Smooth muscle cell (in vitro differentiated cells): ENCODE results near the gene ANXA4. TPM values are rescaled to one million over a fixed set of nuclear protein-coding genes. Genes with fewer than 3 reads are reported as not detected.
A peak's percentile ranks its signal among the peaks of the same experiment; 100 is the strongest.

ENCODE experiments used
- DNase-seq: peaks from one replicate; lab custom pipeline; 2025; ENCODE audit not compliant: unreplicated experiment; lab: John Stamatoyannopoulos, UW
- H2AFZ ChIP-seq: fragments of 200-600 bp; sonication (generic); 2 replicates; pipeline ENCODE4 v1.6.0; 2016; ENCODE audit warnings: antibody characterized with exemption, low read depth, mild to moderate bottlenecking
- H3F3A ChIP-seq: fragments of 200-600 bp; sonication (generic); 2 replicates; pipeline ENCODE4 v1.6.0; 2017; ENCODE audit warnings: antibody characterized with exemption, low read depth
- H3K27ac ChIP-seq: fragments of 200-600 bp; sonication (generic); 2 replicates; pipeline ENCODE4 v1.5.1; 2016; ENCODE audit warnings: low read depth, mild to moderate bottlenecking
- H3K27me3 ChIP-seq: fragments of 200-600 bp; sonication (generic); 2 replicates; pipeline ENCODE4 v1.6.1; 2016; ENCODE audit warnings: low read depth, mild to moderate bottlenecking
- H3K36me3 ChIP-seq: fragments of 200-600 bp; sonication (generic); 2 replicates; pipeline ENCODE4 v1.5.1; 2016; ENCODE audit warnings: low read depth
- H3K4me1 ChIP-seq: fragments of 200-600 bp; sonication (generic); 2 replicates; pipeline ENCODE4 v1.5.1; 2016; ENCODE audit warnings: low read depth
- H3K4me2 ChIP-seq: fragments of 200-600 bp; sonication (generic); 2 replicates; pipeline ENCODE4 v1.6.0; 2016; ENCODE audit warnings: mild to moderate bottlenecking
- H3K4me3 ChIP-seq: fragments of 200-600 bp; sonication (generic); 2 replicates; pipeline ENCODE4 v1.5.1; 2016; ENCODE audit warnings: mild to moderate bottlenecking
- H3K79me2 ChIP-seq: fragments of 200-600 bp; sonication (generic); 2 replicates; pipeline ENCODE4 v1.6.0; 2016; ENCODE audit warnings: low read depth, mild to moderate bottlenecking
- H3K9ac ChIP-seq: fragments of 200-600 bp; sonication (generic); 2 replicates; pipeline ENCODE4 v1.6.0; 2016; ENCODE audit warnings: low read depth
- H3K9me3 ChIP-seq: fragments of 200-600 bp; sonication (generic); replicated peaks from 2 replicates; pipeline ENCODE4 v1.5.1; 2016; ENCODE audit warnings: low read depth
- H4K20me1 ChIP-seq: fragments of 200-600 bp; sonication (generic); 2 replicates; pipeline ENCODE4 v1.6.0; 2016; ENCODE audit warnings: low read depth
- WGBS: methylation state at CpG from one replicate; pipeline ENCODE4 v1.1.7; 2016; ENCODE audit warnings: low lambda C conversion rate; 5-methylcytosine and 5-hydroxymethylcytosine counted together
- polyA plus RNA-seq: library from polyadenylated mRNA; unstranded; fragments of >200 nt; fragmentation: Nextera tagmentation; extraction: Ambion mirVana; gene quantifications from 2 replicates; pipeline ENCODE4 v1.2.1, GENCODE V29; 2016
- total RNA-seq: library from RNA; depleted of rRNA; stranded (reverse); fragments of >200 nt; gene quantifications from 2 replicates; pipeline ENCODE4 v1.2.3, GENCODE V29; 2014
- TF ChIP-seq, protein P1 (sequence below): fragments of 200-600 bp; sonication (generic); IDR thresholded peaks from 2 replicates; pipeline ENCODE4 v1.5.1; 2017; ENCODE audit warnings: borderline replicate concordance, mild to moderate bottlenecking, antibody characterized with exemption; ENCODE audit not compliant: insufficient read depth, poor library complexity, severe bottlenecking

The ANXA4 gene
- total and polyA plus RNA-seq, 2 experiments from 2014 or later, result 14.7 to 32.8 TPM

DNA sequence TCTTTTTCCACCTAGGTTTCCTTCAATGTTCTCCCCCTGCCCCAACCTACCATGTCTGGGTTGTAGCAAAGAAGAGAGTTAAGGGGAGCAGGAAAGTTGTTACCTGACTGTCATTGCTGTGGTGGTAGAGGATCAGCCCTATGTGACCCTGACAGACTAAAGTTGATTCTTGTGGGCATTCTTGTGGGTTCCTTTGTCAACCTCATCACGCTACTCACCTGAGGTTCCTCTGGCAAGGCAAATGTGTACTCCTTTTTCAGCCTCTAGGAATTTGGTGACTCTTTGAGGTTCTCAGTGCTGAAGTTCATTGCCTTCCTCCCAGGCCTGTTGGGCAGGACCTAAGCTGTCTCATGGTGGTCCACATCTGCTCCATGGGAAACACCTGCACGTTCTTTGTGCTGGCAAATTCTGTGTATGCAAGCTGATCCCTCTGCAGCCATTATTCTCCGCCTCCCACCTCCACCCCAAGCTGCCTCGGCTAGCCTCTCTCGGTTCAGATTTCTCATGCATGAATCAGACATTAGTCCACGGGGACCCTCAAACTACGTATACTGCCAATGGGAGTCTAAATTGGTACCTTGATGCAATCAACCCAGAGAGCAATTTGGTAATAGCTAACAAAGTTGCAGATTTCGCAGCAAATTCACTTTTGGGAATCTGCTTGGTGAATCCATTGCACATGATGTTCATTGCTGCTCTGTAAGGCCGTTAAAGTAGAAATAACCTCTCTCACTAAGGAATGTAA, 86.0 kb downstream of the ANXA4 start:
- TF ChIP-seq, protein P1, sequence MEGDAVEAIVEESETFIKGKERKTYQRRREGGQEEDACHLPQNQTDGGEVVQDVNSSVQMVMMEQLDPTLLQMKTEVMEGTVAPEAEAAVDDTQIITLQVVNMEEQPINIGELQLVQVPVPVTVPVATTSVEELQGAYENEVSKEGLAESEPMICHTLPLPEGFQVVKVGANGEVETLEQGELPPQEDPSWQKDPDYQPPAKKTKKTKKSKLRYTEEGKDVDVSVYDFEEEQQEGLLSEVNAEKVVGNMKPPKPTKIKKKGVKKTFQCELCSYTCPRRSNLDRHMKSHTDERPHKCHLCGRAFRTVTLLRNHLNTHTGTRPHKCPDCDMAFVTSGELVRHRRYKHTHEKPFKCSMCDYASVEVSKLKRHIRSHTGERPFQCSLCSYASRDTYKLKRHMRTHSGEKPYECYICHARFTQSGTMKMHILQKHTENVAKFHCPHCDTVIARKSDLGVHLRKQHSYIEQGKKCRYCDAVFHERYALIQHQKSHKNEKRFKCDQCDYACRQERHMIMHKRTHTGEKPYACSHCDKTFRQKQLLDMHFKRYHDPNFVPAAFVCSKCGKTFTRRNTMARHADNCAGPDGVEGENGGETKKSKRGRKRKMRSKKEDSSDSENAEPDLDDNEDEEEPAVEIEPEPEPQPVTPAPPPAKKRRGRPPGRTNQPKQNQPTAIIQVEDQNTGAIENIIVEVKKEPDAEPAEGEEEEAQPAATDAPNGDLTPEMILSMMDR, result no peak
- no peaks in the 10 kb centered on the region for H3K36me3 ChIP-seq
- DNase-seq, result no peak
- peaks cover 17% of the 10 kb centered on the region for H3K4me1 ChIP-seq
- no peaks in the 10 kb centered on the region for H3K27me3 ChIP-seq
- WGBS, result 83% methylated on average over 9 of the region's 9 CpGs
- no peak overlapping the region for H3K27ac ChIP-seq
- H2AFZ ChIP-seq, result no peak overlapping the region
- no peaks in the 10 kb centered on the region for H3F3A ChIP-seq
- H4K20me1 ChIP-seq, result no peaks in the 10 kb centered on the region
- H3K9ac ChIP-seq, result no peak overlapping the region
- H3K79me2 ChIP-seq, result peaks cover 32% of the 10 kb centered on the region
- H3K4me3 ChIP-seq, result no peak overlapping the region
- H3K4me2 ChIP-seq, result no peak overlapping the region
- no peaks in the 10 kb centered on the region for H3K9me3 ChIP-seq

DNA sequence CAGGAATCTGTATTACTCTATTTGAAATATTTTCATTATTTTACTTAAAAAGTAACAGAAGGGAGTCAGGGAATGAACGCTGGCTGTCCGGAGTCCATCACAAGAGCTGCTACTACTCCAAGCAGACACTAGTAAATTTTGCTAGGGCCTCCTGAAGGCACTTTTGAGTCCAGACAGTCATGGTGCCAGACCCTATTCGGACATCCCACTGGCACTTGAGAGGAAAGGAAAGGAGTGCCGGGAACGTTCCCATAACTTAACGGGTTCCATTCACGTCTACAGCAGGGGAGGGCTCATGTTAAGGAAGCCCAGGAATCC, 87.0 kb downstream of the ANXA4 start:
- no peak for DNase-seq
- Histone ChIP-seq H3K27me3 (no peaks in the 10 kb centered on the region), H3K4me1 (peaks cover 17% of the 10 kb centered on the region), H3K27ac (peak overlapping the region; percentile 95), H3K4me2 (peak overlapping the region; percentile 92), H3K79me2 (peaks cover 40% of the 10 kb centered on the region), H3K9me3 (no peaks in the 10 kb centered on the region), H3F3A (no peaks in the 10 kb centered on the region), H4K20me1 (peaks cover 4% of the 10 kb centered on the region), H2AFZ (peak overlapping the region; percentile 98), H3K4me3 (peak overlapping the region; percentile 95), H3K9ac (peak overlapping the region; percentile 90), H3K36me3 (no peaks in the 10 kb centered on the region)
- 9% methylated on average over 7 of the region's 7 CpGs for WGBS
- TF ChIP-seq, protein P1, result no peak

- Histone ChIP-seq H3K4me2 (peak within 1 kb of the TSS; percentile 98), H2AFZ (peak within 1 kb of the TSS; percentile 98), H3K4me1 (peaks cover 17% of the 10 kb centered on the region), H3K79me2 (peaks cover 45% of the 10 kb centered on the region), H3K27me3 (no peaks in the 10 kb centered on the region), H3F3A (no peaks in the 10 kb centered on the region), H3K36me3 (no peaks in the 10 kb centered on the region), H3K4me3 (peak within 1 kb of the TSS; percentile 95), H3K9ac (peak within 1 kb of the TSS; percentile 90), H4K20me1 (peaks cover 9% of the 10 kb centered on the region), H3K27ac (peak within 1 kb of the TSS; percentile 95), H3K9me3 (no peaks in the 10 kb centered on the region)
- TF ChIP-seq, protein P1, result no peak
- peak; percentile 93 for DNase-seq
- under 1% methylated on average over 74 of the region's 74 CpGs for WGBS
Observed at GRCh38 chr2:69829256-69830044, 87.5 kb downstream of the ANXA4 start, which contains the start of gene GMCL1. TSS of gene GMCL1 (plus strand) at chr2:69829660. CDS start at chr2:69829893, 233 bp downstream.
